Measurements from ENCODE around the gene S100A2.
A peak's percentile ranks its signal among the peaks of the same experiment; 100 is the strongest.

The S100A2 gene

GRCh38 chr1:153546371-153546770 lies 19.3 kb downstream of the S100A2 start:
- TF ChIP-seq GATA3 (IDR thresholded peaks at IDR 0.05; ENCODE audit: low read depth, low read length) (no peak), GATA2 (IDR thresholded peaks at IDR 0.05; ENCODE audit: low read depth, low read length) (no peak)

- TF ChIP-seq GATA3 (IDR thresholded peaks at IDR 0.05; ENCODE audit: low read depth, low read length): no peak
- peak; percentile 62 for TF ChIP-seq GATA2 (IDR thresholded peaks at IDR 0.05; ENCODE audit: low read depth, low read length)
Measured at GRCh38 chr1:153545067-153546055, 20.3 kb downstream of the S100A2 start, which contains the start of gene S100A4. Gene S100A4, minus strand, starts transcription at chr1:153545806. Its CDS starts 1,012 bp downstream, at chr1:153544794.

GRCh38 chr1:153544453-153545066 lies 21.1 kb downstream of the S100A2 start:
- TF ChIP-seq GATA2 (IDR thresholded peaks at IDR 0.05; ENCODE audit: low read depth, low read length) (no peak), GATA3 (IDR thresholded peaks at IDR 0.05; ENCODE audit: low read depth, low read length) (no peak)

GRCh38 chr1:153543736-153544135 lies 21.9 kb downstream of the S100A2 start:
- no peak for TF ChIP-seq GATA2 (IDR thresholded peaks at IDR 0.05; ENCODE audit: low read depth, low read length)
- TF ChIP-seq GATA3 (IDR thresholded peaks at IDR 0.05; ENCODE audit: low read depth, low read length): no peak

- TF ChIP-seq GATA3 (IDR thresholded peaks at IDR 0.05; ENCODE audit: low read depth, low read length) (no peak), GATA2 (IDR thresholded peaks at IDR 0.05; ENCODE audit: low read depth, low read length) (no peak)
Measured at GRCh38 chr1:153542956-153543711, 22.5 kb downstream of the S100A2 start.

GRCh38 chr1:153541641-153542590 lies 23.7 kb downstream of the S100A2 start:
- TF ChIP-seq GATA3 (IDR thresholded peaks at IDR 0.05; ENCODE audit: low read depth, low read length) (no peak), GATA2 (IDR thresholded peaks at IDR 0.05; ENCODE audit: low read depth, low read length) (no peak)

- TF ChIP-seq GATA3 (IDR thresholded peaks at IDR 0.05; ENCODE audit: low read depth, low read length): no peak
- no peak for TF ChIP-seq GATA2 (IDR thresholded peaks at IDR 0.05; ENCODE audit: low read depth, low read length)
Measured at GRCh38 chr1:153540394-153541361, 25.0 kb downstream of the S100A2 start, which contains the start of gene S100A5. Gene S100A5, minus strand, starts transcription at chr1:153540934. Its CDS starts 743 bp downstream, at chr1:153540191.

- no peak for TF ChIP-seq GATA3 (IDR thresholded peaks at IDR 0.05; ENCODE audit: low read depth, low read length)
Measured at GRCh38 chr1:153539395-153540093, 26.1 kb downstream of the S100A2 start.

GRCh38 chr1:153538315-153538821 lies 27.3 kb downstream of the S100A2 start:
- no peak for TF ChIP-seq GATA2 (IDR thresholded peaks at IDR 0.05; ENCODE audit: low read depth, low read length)
- no peak for TF ChIP-seq GATA3 (IDR thresholded peaks at IDR 0.05; ENCODE audit: low read depth, low read length)

- TF ChIP-seq GATA2 (IDR thresholded peaks at IDR 0.05; ENCODE audit: low read depth, low read length): no peak
Measured at GRCh38 chr1:153537376-153537730, 28.3 kb downstream of the S100A2 start.

GRCh38 chr1:153536671-153537375 lies 28.8 kb downstream of the S100A2 start:
- TF ChIP-seq GATA3 (IDR thresholded peaks at IDR 0.05; ENCODE audit: low read depth, low read length) (no peak), GATA2 (IDR thresholded peaks at IDR 0.05; ENCODE audit: low read depth, low read length) (no peak)
